K562 (cell line): ENCODE data around the gene KNDC1.

Experiments
- BHLHE40 ChIP-seq: IDR thresholded peaks from 2 replicates; pipeline ENCODE4 v1.6.1; 2011; ENCODE audit warnings: low read length, improper control_type of control experiment
- CTBP1 ChIP-seq: fragments of 450-650 bp; IDR thresholded peaks from 2 replicates; pipeline ENCODE4 v1.6.1; 2016; ENCODE audit warnings: borderline replicate concordance
- FOXA1 ChIP-seq: fragments of 450-650 bp; IDR thresholded peaks from 2 replicates; pipeline ENCODE4 v1.6.1; 2016; ENCODE audit warnings: mild to moderate bottlenecking, borderline replicate concordance
- GTF2F1 ChIP-seq: IDR thresholded peaks from 2 replicates; pipeline ENCODE4 v1.6.1; 2011; ENCODE audit warnings: low read depth, low read length, improper control_type of control experiment
- L3MBTL2 ChIP-seq: fragments of 450-650 bp; IDR thresholded peaks from 2 replicates; pipeline ENCODE4 v1.6.1; 2016; ENCODE audit warnings: mild to moderate bottlenecking, moderate library complexity
- MXI1 ChIP-seq: IDR thresholded peaks from 2 replicates; pipeline ENCODE4 v1.6.1; 2011; ENCODE audit warnings: low read depth, mild to moderate bottlenecking, improper control_type of control experiment, low read length
- NFXL1 ChIP-seq: fragments of 450-650 bp; formaldehyde crosslinking; IDR thresholded peaks from 2 replicates; pipeline ENCODE4 v1.4.0; 2021; ENCODE audit warnings: mild to moderate bottlenecking
- SNIP1 ChIP-seq: fragments of 450-650 bp; IDR thresholded peaks from 2 replicates; pipeline ENCODE4 v1.7.1; 2017; ENCODE audit warnings: low read depth, mild to moderate bottlenecking
- ZNF133 ChIP-seq: fragments of 250-450 bp; sonication (Bioruptor Pico); IDR thresholded peaks from 2 replicates; pipeline ENCODE4 v1.4.0; 2020; ENCODE audit warnings: mild to moderate bottlenecking
- ZNF143 ChIP-seq: sonication (generic); formaldehyde crosslinking; IDR thresholded peaks from 2 replicates; pipeline ENCODE4 v1.9.0; 2022; ENCODE audit warnings: mild to moderate bottlenecking, missing genetic modification reagents
- TF ChIP-seq, protein P1 (sequence below), 3 experiments: IDR thresholded peaks in 2 of 3; conservative IDR thresholded peaks in 1 of 3; 2 replicates each; pipeline ENCODE4 v1.5.1; 2011 to 2012; ENCODE audit warnings: low read length in 3 of 3, mild to moderate bottlenecking in 3 of 3, control low read depth in 2 of 3, improper control_type of control experiment in 1 of 3, inconsistent platforms in 1 of 3, low read depth in 1 of 3, mixed read lengths in 1 of 3, moderate library complexity in 1 of 3; ENCODE audit not compliant: insufficient read depth in 2 of 3

- TF ChIP-seq NFXL1 (CRISPR knock-in tag) (no peak), ZNF143 (no peak), MXI1 (no peak), L3MBTL2 (no peak), ZNF133 (CRISPR knock-in tag) (no peak), BHLHE40 (no peak), GTF2F1 (no peak), FOXA1 (no peak), CTBP1 (no peak), SNIP1 (no peak)
- TF ChIP-seq, protein P1, sequence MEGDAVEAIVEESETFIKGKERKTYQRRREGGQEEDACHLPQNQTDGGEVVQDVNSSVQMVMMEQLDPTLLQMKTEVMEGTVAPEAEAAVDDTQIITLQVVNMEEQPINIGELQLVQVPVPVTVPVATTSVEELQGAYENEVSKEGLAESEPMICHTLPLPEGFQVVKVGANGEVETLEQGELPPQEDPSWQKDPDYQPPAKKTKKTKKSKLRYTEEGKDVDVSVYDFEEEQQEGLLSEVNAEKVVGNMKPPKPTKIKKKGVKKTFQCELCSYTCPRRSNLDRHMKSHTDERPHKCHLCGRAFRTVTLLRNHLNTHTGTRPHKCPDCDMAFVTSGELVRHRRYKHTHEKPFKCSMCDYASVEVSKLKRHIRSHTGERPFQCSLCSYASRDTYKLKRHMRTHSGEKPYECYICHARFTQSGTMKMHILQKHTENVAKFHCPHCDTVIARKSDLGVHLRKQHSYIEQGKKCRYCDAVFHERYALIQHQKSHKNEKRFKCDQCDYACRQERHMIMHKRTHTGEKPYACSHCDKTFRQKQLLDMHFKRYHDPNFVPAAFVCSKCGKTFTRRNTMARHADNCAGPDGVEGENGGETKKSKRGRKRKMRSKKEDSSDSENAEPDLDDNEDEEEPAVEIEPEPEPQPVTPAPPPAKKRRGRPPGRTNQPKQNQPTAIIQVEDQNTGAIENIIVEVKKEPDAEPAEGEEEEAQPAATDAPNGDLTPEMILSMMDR (IDR thresholded peaks at IDR 0.05 in 2 of 3, conservative IDR thresholded peaks at IDR 0.05 in 1 of 3; ENCODE audit: insufficient read depth in 2 of 3, low read depth in 1 of 3, low read length in 3 of 3), result no peak
Measured at GRCh38 chr10:133168617-133169031, 8.6 kb downstream of the KNDC1 start.
